Panc1 (cell line): Measurements from ENCODE around the gene KLF11. TPM values are rescaled to one million over a fixed set of nuclear protein-coding genes. Genes with fewer than 3 reads are reported as not detected.

ENCODE experiments used
- ATAC-seq: fragments of 200-7000 bp; cut with Tn5 transposase; 2 replicates; pipeline ENCODE4 v1.9.1; 2020; ENCODE audit warnings: mild to moderate bottlenecking, moderate library complexity
- BruUV-seq: library from RNA; stranded (reverse); fragments of 400-500 nt; replicated peaks from 2 replicates; lab custom pipeline; 2021; lab: Mats Ljungman, UMichigan
- CTCF ChIA-PET: fragments of 300-600 bp; sonication (Branson Sonifier 250); formaldehyde crosslinking; loops from one replicate; lab custom pipeline; 2022; ENCODE audit warnings: antibody characterized with exemption; lab: Charles Lee
- POLR2A ChIA-PET: fragments of 300-600 bp; sonication (Branson Sonifier 250); formaldehyde crosslinking; loops from one replicate; lab custom pipeline; 2022; ENCODE audit warnings: antibody characterized with exemption; lab: Charles Lee
- DNase-seq: peaks from one replicate; pipeline ENCODE4 v3.0.0-alpha.2; 2010; ENCODE audit warnings: low read depth, low spot score
- H3K27ac ChIP-seq: 2 replicates; pipeline ENCODE4 v1.5.1; 2011; ENCODE audit warnings: mild to moderate bottlenecking, low read length, inconsistent platforms
- H3K27me3 ChIP-seq: fragments of 200-500 bp; sonication (Bioruptor generic); 2 replicates; pipeline ENCODE4 v1.6.0; 2014; ENCODE audit warnings: low read length, inconsistent platforms; ENCODE audit not compliant: control insufficient read depth, insufficient read depth
- H3K36me3 ChIP-seq: fragments of 200-500 bp; sonication (Bioruptor generic); 2 replicates; pipeline ENCODE4 v1.5.1; 2014; ENCODE audit warnings: inconsistent platforms, mild to moderate bottlenecking, low read length, moderate library complexity; ENCODE audit not compliant: control insufficient read depth, insufficient read depth
- H3K4me1 ChIP-seq: 2 replicates; pipeline ENCODE4 v1.5.1; 2011; ENCODE audit warnings: inconsistent platforms, mild to moderate bottlenecking, low read length, moderate library complexity; ENCODE audit not compliant: control insufficient read depth, insufficient read depth
- H3K4me3 ChIP-seq, 2 experiments: 2 replicates each; pipeline ENCODE4 v1.5.1; 2011 to 2012; ENCODE audit warnings: low read depth in 2 of 2, low read length in 2 of 2, mild to moderate bottlenecking in 2 of 2, inconsistent platforms in 1 of 2, moderate library complexity in 1 of 2
- H3K9me3 ChIP-seq: fragments of 200-500 bp; sonication (Bioruptor generic); 2 replicates; pipeline ENCODE4 v1.5.1; 2014; ENCODE audit warnings: low read depth, mild to moderate bottlenecking, inconsistent platforms, low read length, moderate library complexity; ENCODE audit not compliant: control insufficient read depth, insufficient read depth
- POLR2AphosphoS5 ChIP-seq: IDR thresholded peaks from 2 replicates; pipeline ENCODE4 v1.6.1; 2012; ENCODE audit warnings: mild to moderate bottlenecking, low read depth, low read length, moderate library complexity
- SIN3A ChIP-seq: IDR thresholded peaks from 2 replicates; pipeline ENCODE4 v1.6.1; 2012; ENCODE audit warnings: low read depth, mild to moderate bottlenecking, low read length, moderate library complexity, borderline replicate concordance; ENCODE audit not compliant: insufficient read depth
- TCF7L2 ChIP-seq: IDR thresholded peaks from 2 replicates; pipeline ENCODE4 v1.6.1; 2011; ENCODE audit warnings: mild to moderate bottlenecking, low read depth, low read length, inconsistent platforms
- in situ Hi-C: cut with HindIII; loops from 2 replicates; pipeline ENCODE4 v1.10.0; 2016; ENCODE audit warnings: low sequenced_read_pairs, low pct_unique_long_range_greater_than_20kb
- intact Hi-C: fragments of 100-400 bp; cut with micrococcal nuclease; formaldehyde crosslinking; loops from one replicate; pipeline ENCODE4 v1.10.0; 2022; ENCODE audit not compliant: unreplicated experiment
- total RNA-seq: library from RNA; stranded (reverse); gene quantifications from one replicate; pipeline ENCODE4 v1.2.1, GENCODE V29; 2021; ENCODE audit not compliant: unreplicated experiment
- TF ChIP-seq, protein P1 (sequence below): fragments of 450-650 bp; IDR thresholded peaks from 2 replicates; pipeline ENCODE4 v1.5.1; 2017; ENCODE audit warnings: mild to moderate bottlenecking
- TF ChIP-seq, protein P2 (sequence below), 2 experiments: IDR thresholded peaks; 2 replicates each; pipeline ENCODE4 v1.6.1; 2011 to 2012; ENCODE audit warnings: low read depth in 2 of 2, control low read depth in 1 of 2, low read length in 1 of 2, mild to moderate bottlenecking in 1 of 2, moderate library complexity in 1 of 2; ENCODE audit not compliant: insufficient read depth in 1 of 2

The KLF11 gene
- total RNA-seq, 1 experiment from 2014 or later, result 23.7 TPM

DNA sequence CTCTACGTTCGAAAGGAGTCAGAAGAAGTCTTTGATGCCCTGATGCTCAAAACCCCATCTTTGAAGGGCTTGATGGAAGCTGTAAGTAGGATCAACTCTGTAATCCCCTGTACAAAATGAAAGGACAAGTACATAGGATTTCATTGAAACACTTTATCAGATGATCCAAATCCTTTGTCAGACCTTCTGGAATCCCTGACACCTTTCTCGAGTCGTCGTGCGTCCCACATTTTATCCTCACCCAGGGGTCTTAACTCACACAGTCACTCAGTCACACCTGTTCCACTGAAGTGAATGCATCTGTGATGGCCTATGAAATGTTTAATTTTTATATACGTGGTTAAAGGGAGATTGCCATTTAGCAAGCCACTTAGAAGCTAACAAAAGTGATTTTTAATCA lies 47.0 kb upstream of the KLF11 start:
- no TSS peak for BruUV-seq
- in situ Hi-C loops (no loop called here), intact Hi-C loops (no loop called here)
- H3K4me3 ChIP-seq, result no peak overlapping the region
- TF ChIP-seq TCF7L2 (no peak), POLR2AphosphoS5 (no peak), SIN3A (no peak)
- TF ChIP-seq, protein P1, sequence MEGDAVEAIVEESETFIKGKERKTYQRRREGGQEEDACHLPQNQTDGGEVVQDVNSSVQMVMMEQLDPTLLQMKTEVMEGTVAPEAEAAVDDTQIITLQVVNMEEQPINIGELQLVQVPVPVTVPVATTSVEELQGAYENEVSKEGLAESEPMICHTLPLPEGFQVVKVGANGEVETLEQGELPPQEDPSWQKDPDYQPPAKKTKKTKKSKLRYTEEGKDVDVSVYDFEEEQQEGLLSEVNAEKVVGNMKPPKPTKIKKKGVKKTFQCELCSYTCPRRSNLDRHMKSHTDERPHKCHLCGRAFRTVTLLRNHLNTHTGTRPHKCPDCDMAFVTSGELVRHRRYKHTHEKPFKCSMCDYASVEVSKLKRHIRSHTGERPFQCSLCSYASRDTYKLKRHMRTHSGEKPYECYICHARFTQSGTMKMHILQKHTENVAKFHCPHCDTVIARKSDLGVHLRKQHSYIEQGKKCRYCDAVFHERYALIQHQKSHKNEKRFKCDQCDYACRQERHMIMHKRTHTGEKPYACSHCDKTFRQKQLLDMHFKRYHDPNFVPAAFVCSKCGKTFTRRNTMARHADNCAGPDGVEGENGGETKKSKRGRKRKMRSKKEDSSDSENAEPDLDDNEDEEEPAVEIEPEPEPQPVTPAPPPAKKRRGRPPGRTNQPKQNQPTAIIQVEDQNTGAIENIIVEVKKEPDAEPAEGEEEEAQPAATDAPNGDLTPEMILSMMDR, result no peak
- TF ChIP-seq, protein P2, sequence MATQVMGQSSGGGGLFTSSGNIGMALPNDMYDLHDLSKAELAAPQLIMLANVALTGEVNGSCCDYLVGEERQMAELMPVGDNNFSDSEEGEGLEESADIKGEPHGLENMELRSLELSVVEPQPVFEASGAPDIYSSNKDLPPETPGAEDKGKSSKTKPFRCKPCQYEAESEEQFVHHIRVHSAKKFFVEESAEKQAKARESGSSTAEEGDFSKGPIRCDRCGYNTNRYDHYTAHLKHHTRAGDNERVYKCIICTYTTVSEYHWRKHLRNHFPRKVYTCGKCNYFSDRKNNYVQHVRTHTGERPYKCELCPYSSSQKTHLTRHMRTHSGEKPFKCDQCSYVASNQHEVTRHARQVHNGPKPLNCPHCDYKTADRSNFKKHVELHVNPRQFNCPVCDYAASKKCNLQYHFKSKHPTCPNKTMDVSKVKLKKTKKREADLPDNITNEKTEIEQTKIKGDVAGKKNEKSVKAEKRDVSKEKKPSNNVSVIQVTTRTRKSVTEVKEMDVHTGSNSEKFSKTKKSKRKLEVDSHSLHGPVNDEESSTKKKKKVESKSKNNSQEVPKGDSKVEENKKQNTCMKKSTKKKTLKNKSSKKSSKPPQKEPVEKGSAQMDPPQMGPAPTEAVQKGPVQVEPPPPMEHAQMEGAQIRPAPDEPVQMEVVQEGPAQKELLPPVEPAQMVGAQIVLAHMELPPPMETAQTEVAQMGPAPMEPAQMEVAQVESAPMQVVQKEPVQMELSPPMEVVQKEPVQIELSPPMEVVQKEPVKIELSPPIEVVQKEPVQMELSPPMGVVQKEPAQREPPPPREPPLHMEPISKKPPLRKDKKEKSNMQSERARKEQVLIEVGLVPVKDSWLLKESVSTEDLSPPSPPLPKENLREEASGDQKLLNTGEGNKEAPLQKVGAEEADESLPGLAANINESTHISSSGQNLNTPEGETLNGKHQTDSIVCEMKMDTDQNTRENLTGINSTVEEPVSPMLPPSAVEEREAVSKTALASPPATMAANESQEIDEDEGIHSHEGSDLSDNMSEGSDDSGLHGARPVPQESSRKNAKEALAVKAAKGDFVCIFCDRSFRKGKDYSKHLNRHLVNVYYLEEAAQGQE (IDR thresholded peaks at IDR 0.05; ENCODE audit: insufficient read depth in 1 of 2, low read depth in 2 of 2, low read length in 1 of 2), result no peak
- H3K4me1 ChIP-seq, result no peaks in the 10 kb centered on the region
- ATAC-seq (no peak), DNase-seq (no peak)
- no peaks in the 10 kb centered on the region for H3K27me3 ChIP-seq
- no peaks in the 10 kb centered on the region for H3K9me3 ChIP-seq
- H3K27ac ChIP-seq, result no peak overlapping the region
- CTCF ChIA-PET, result interaction anchor here (0.6 kb wide), 1 partner anchor 11 kb away, joined by 5 read pairs; no protein-coding TSS in a partner anchor
- no peaks in the 10 kb centered on the region for H3K36me3 ChIP-seq
- POLR2A ChIA-PET, result interaction anchor here (0.5 kb wide), 1 partner anchor 26 kb away, joined by 8 read pairs; no protein-coding TSS in a partner anchor

DNA sequence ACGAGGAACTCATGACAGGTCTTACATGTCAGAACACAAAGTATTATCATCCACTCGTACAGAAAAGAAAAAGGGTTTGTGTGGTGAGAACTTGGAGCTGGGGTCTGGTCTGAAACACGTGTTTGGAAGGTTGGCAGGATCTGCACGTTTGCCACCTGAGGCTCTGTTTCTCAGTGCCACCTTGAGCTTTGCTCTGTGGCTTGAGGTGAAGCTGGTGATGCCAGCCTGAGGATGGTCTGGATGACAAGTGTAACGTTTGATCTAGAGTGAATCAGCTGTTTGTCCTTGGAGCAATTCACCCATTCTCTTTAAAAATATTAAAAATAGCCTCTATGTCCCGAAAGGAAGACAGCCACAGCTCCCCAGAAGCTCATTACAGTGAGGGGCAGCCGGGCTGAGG lies 45.4 kb upstream of the KLF11 start:
- ChIA-PET CTCF (interaction anchor here (0.8 kb wide), 1 partner anchor 13 kb away, joined by 4 read pairs; no protein-coding TSS in a partner anchor), POLR2A (no interaction called here)
- TF ChIP-seq, protein P2 (IDR thresholded peaks at IDR 0.05; ENCODE audit: insufficient read depth in 1 of 2, low read depth in 2 of 2, low read length in 1 of 2), result no peak
- TF ChIP-seq TCF7L2, result no peak
- no peak for TF ChIP-seq POLR2AphosphoS5
- no peak for TF ChIP-seq SIN3A
- TF ChIP-seq, protein P1, result no peak
- H3K4me1 ChIP-seq, result no peaks in the 10 kb centered on the region
- H3K36me3 ChIP-seq, result no peaks in the 10 kb centered on the region
- no TSS peak for BruUV-seq
- ATAC-seq, result no peak
- no peak overlapping the region for H3K4me3 ChIP-seq
- no peak overlapping the region for H3K27ac ChIP-seq
- H3K27me3 ChIP-seq, result no peaks in the 10 kb centered on the region
- intact Hi-C loops, result no loop called here
- DNase-seq, result no peak
- no peaks in the 10 kb centered on the region for H3K9me3 ChIP-seq
- in situ Hi-C loops, result no loop called here
